GM21737 (cell line): Measurements from ENCODE around the gene KRTAP19-2.
"Not testable (repeated sequence)": the region's sequence is repeated elsewhere in the genome, so short reads cannot be mapped to it uniquely, and the experiment has no call there.

Experiments
- ATAC-seq: cut with Tn5 transposase; IDR thresholded peaks from one replicate; pipeline ENCODE4 v1.9.1; 2021; ENCODE audit warnings: mild to moderate bottlenecking, moderate library complexity; ENCODE audit not compliant: unreplicated experiment

KRTAP19-2 gene

GRCh38 chr21:30487336-30487735 lies at the start of gene KRTAP19-2:
TSS of gene KRTAP19-2 (minus strand) at chr21:30487436. CDS start at chr21:30487348, 88 bp downstream.
- ATAC-seq, result no peak

GRCh38 chr21:30518876-30519275 lies 31.6 kb upstream of the KRTAP19-2 start:
- no peak for ATAC-seq

- ATAC-seq, result no peak
These were observed 28.4 kb upstream of the KRTAP19-2 start for GRCh38 chr21:30515681-30516080.

- not testable (repeated sequence) for ATAC-seq
These were observed 18.5 kb upstream of the KRTAP19-2 start for GRCh38 chr21:30505621-30506205.

- ATAC-seq, result no peak
These were observed 14.8 kb upstream of the KRTAP19-2 start, which contains the start of gene KRTAP19-5 for GRCh38 chr21:30502041-30502440. TSS of gene KRTAP19-5 (minus strand) at chr21:30502141. CDS start at chr21:30502090, 51 bp downstream.

- no peak for ATAC-seq
These were observed 9.8 kb upstream of the KRTAP19-2 start, which contains the start of gene KRTAP19-4 for GRCh38 chr21:30497065-30497464. TSS of gene KRTAP19-4 (minus strand) at chr21:30497165. CDS start at chr21:30497110, 55 bp downstream.

- no peak for ATAC-seq
These were observed 4.8 kb upstream of the KRTAP19-2 start, which contains the start of gene KRTAP19-3 for GRCh38 chr21:30491963-30492428. TSS of gene KRTAP19-3 (minus strand) at chr21:30492013. CDS start at chr21:30491957, 56 bp downstream.

GRCh38 chr21:30486180-30486579 lies 1.1 kb downstream of the KRTAP19-2 start:
- no peak for ATAC-seq

GRCh38 chr21:30482130-30482529 lies 5.1 kb downstream of the KRTAP19-2 start:
- ATAC-seq, result no peak

GRCh38 chr21:30480145-30480544 lies 7.1 kb downstream of the KRTAP19-2 start, which contains the start of gene KRTAP19-1:
TSS of gene KRTAP19-1 (minus strand) at chr21:30480367. CDS start at chr21:30480317, 50 bp downstream.
- ATAC-seq, result no peak

GRCh38 chr21:30479259-30479658 lies 8.0 kb downstream of the KRTAP19-2 start:
- ATAC-seq, result no peak

GRCh38 chr21:30478004-30478403 lies 9.2 kb downstream of the KRTAP19-2 start:
- no peak for ATAC-seq

GRCh38 chr21:30468900-30469714 lies 18.1 kb downstream of the KRTAP19-2 start:
- ATAC-seq, result no peak

- no peak for ATAC-seq
These were observed 23.5 kb downstream of the KRTAP19-2 start for GRCh38 chr21:30463713-30464112.

GRCh38 chr21:30448514-30448913 lies 38.7 kb downstream of the KRTAP19-2 start:
- no peak for ATAC-seq

- ATAC-seq, result no peak
These were observed 40.2 kb downstream of the KRTAP19-2 start for GRCh38 chr21:30447056-30447455.

- ATAC-seq, result no peak
These were observed 43.0 kb downstream of the KRTAP19-2 start for GRCh38 chr21:30444204-30444603.

- no peak for ATAC-seq
These were observed 44.0 kb downstream of the KRTAP19-2 start for GRCh38 chr21:30443226-30443625.

- no peak for ATAC-seq
These were observed 47.3 kb downstream of the KRTAP19-2 start, which contains the start of gene KRTAP15-1 for GRCh38 chr21:30439975-30440374. TSS of gene KRTAP15-1 (plus strand) at chr21:30440275. CDS start at chr21:30440328, 53 bp downstream.
